ENCODE measurements around the gene TPTE2.

Gene TPTE2

GRCh38 chr13:19586904-19587634, 25.7 kb upstream of the TPTE2 start:
- Histone ChIP-seq H3K27ac (ENCODE audit: low read depth, low read length) (no peak overlapping the region), H3K79me2 (ENCODE audit: control insufficient read depth, insufficient read depth, low read length) (no peaks in the 10 kb centered on the region), H3K4ac (ENCODE audit: low read depth, low read length) (no peak overlapping the region), H3K36me3 (ENCODE audit: control insufficient read depth, insufficient read depth, low read length) (no peaks in the 10 kb centered on the region), H3K27me3 (ENCODE audit: insufficient read depth, low read length, poor library complexity) (no peaks in the 10 kb centered on the region), H4K8ac (ENCODE audit: low read depth, low read length) (no peak overlapping the region), H2BK5ac (ENCODE audit: low read length) (no peak overlapping the region), H2BK120ac (ENCODE audit: low read depth, low read length) (no peak overlapping the region), H2BK15ac (replicated peaks; ENCODE audit: low read depth) (no peak overlapping the region), H3K23ac (ENCODE audit: low read length) (no peak overlapping the region), H3K18ac (ENCODE audit: low read length) (no peak overlapping the region), H3K4me1 (ENCODE audit: control insufficient read depth, low read depth, low read length) (no peaks in the 10 kb centered on the region), H4K5ac (ENCODE audit: low read length) (no peak overlapping the region), H3K4me3 (ENCODE audit: low read length) (no peak overlapping the region), H2AK5ac (ENCODE audit: low read length) (no peak overlapping the region), H3K9ac (ENCODE audit: low read length) (no peak overlapping the region), H3K79me1 (ENCODE audit: low read length) (no peaks in the 10 kb centered on the region), H3K4me2 (ENCODE audit: low read length) (no peak overlapping the region), H3K56ac (ENCODE audit: low read length) (no peak overlapping the region)
- DNase-seq, result peak; percentile 6
- no CpG with 5 or more reads among the region's 17 CpGs for WGBS (ENCODE audit: extremely low coverage, insufficient coverage, low lambda C conversion rate)

DNA sequence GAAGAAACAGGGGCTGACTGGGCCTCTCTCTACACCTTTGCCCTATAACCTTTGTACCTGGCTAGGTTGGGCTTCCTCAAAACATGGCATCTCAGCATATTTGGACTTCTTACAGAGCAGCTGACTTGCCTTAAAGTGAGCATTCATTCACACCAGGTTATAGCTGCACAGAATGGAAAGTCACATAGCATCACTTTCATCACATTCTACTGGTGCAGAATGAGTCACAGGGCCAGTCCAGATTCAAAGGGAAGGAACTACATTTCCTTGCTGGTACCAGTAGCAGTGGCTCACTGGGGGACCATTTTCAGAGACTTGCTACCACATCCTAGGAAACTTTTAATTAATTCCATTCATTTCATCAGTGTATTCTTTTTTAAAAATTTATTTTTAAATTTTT, 20.3 kb upstream of the TPTE2 start:
- Histone ChIP-seq H4K8ac (ENCODE audit: low read depth, low read length) (no peak overlapping the region), H3K18ac (ENCODE audit: low read length) (no peak overlapping the region), H3K23ac (ENCODE audit: low read length) (no peak overlapping the region), H3K4ac (ENCODE audit: low read depth, low read length) (no peak overlapping the region), H3K79me2 (ENCODE audit: control insufficient read depth, insufficient read depth, low read length) (no peaks in the 10 kb centered on the region), H3K4me1 (ENCODE audit: control insufficient read depth, low read depth, low read length) (no peaks in the 10 kb centered on the region), H3K27me3 (ENCODE audit: insufficient read depth, low read length, poor library complexity) (no peaks in the 10 kb centered on the region), H3K79me1 (ENCODE audit: low read length) (no peaks in the 10 kb centered on the region), H2BK120ac (ENCODE audit: low read depth, low read length) (no peak overlapping the region), H2AK5ac (ENCODE audit: low read length) (no peak overlapping the region), H3K4me3 (ENCODE audit: low read length) (no peak overlapping the region), H4K5ac (ENCODE audit: low read length) (no peak overlapping the region), H3K27ac (ENCODE audit: low read depth, low read length) (no peak overlapping the region), H3K56ac (ENCODE audit: low read length) (no peak overlapping the region), H2BK5ac (ENCODE audit: low read length) (no peak overlapping the region), H3K36me3 (ENCODE audit: control insufficient read depth, insufficient read depth, low read length) (no peaks in the 10 kb centered on the region), H3K9ac (ENCODE audit: low read length) (no peak overlapping the region), H3K4me2 (ENCODE audit: low read length) (no peak overlapping the region), H2BK15ac (replicated peaks; ENCODE audit: low read depth) (no peak overlapping the region)
- no peak for DNase-seq

DNA sequence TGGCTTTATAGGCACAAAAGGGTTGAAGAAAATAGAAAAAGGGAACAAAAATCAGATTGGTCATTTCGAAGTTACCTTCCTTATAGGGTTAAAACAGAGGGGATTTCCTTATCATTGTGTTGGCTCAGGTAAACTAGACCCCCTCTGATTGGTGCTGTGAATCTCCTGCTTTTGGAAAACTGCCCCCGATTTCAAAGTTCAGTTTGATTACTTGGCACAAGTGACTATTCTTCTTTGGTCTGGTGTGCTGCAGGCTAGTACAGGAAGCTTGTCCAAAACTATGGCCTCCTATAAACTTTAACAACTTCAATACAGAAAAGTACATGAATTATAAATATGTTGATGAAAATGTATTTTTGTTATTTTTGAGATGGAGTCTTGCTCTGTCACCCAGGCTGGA, 13.9 kb upstream of the TPTE2 start:
- Histone ChIP-seq H4K5ac (ENCODE audit: low read length) (no peak overlapping the region), H3K27ac (ENCODE audit: low read depth, low read length) (no peak overlapping the region), H3K4me3 (ENCODE audit: low read length) (no peak overlapping the region), H4K8ac (ENCODE audit: low read depth, low read length) (no peak overlapping the region), H3K79me2 (ENCODE audit: control insufficient read depth, insufficient read depth, low read length) (no peaks in the 10 kb centered on the region), H2BK5ac (ENCODE audit: low read length) (no peak overlapping the region), H3K18ac (ENCODE audit: low read length) (no peak overlapping the region), H2BK15ac (replicated peaks; ENCODE audit: low read depth) (no peak overlapping the region), H3K79me1 (ENCODE audit: low read length) (no peaks in the 10 kb centered on the region), H3K9ac (ENCODE audit: low read length) (no peak overlapping the region), H2AK5ac (ENCODE audit: low read length) (no peak overlapping the region), H3K4me2 (ENCODE audit: low read length) (no peak overlapping the region), H3K4me1 (ENCODE audit: control insufficient read depth, low read depth, low read length) (no peaks in the 10 kb centered on the region), H3K23ac (ENCODE audit: low read length) (no peak overlapping the region), H3K4ac (ENCODE audit: low read depth, low read length) (no peak overlapping the region), H2BK120ac (ENCODE audit: low read depth, low read length) (no peak overlapping the region), H3K27me3 (ENCODE audit: insufficient read depth, low read length, poor library complexity) (no peaks in the 10 kb centered on the region), H3K56ac (ENCODE audit: low read length) (no peak overlapping the region), H3K36me3 (ENCODE audit: control insufficient read depth, insufficient read depth, low read length) (no peaks in the 10 kb centered on the region)
- no CpG with 5 or more reads among the region's 2 CpGs for WGBS (ENCODE audit: extremely low coverage, insufficient coverage, low lambda C conversion rate)
- no peak for DNase-seq

- Histone ChIP-seq H2BK5ac (ENCODE audit: low read length) (no peak overlapping the region), H3K79me2 (ENCODE audit: control insufficient read depth, insufficient read depth, low read length) (no peaks in the 10 kb centered on the region), H3K36me3 (ENCODE audit: control insufficient read depth, insufficient read depth, low read length) (no peaks in the 10 kb centered on the region), H2AK5ac (ENCODE audit: low read length) (no peak overlapping the region), H3K4me1 (ENCODE audit: control insufficient read depth, low read depth, low read length) (no peaks in the 10 kb centered on the region), H3K9ac (ENCODE audit: low read length) (no peak overlapping the region), H4K8ac (ENCODE audit: low read depth, low read length) (no peak overlapping the region), H3K56ac (ENCODE audit: low read length) (no peak overlapping the region), H3K27ac (ENCODE audit: low read depth, low read length) (no peak overlapping the region), H2BK120ac (ENCODE audit: low read depth, low read length) (no peak overlapping the region), H4K5ac (ENCODE audit: low read length) (no peak overlapping the region), H3K4me3 (ENCODE audit: low read length) (no peak overlapping the region), H3K18ac (ENCODE audit: low read length) (no peak overlapping the region), H3K79me1 (ENCODE audit: low read length) (no peaks in the 10 kb centered on the region), H3K23ac (ENCODE audit: low read length) (no peak overlapping the region), H2BK15ac (replicated peaks; ENCODE audit: low read depth) (no peak overlapping the region), H3K4ac (ENCODE audit: low read depth, low read length) (no peak overlapping the region), H3K27me3 (ENCODE audit: insufficient read depth, low read length, poor library complexity) (no peaks in the 10 kb centered on the region), H3K4me2 (ENCODE audit: low read length) (no peak overlapping the region)
- no CpG with 5 or more reads among the region's 9 CpGs for WGBS (ENCODE audit: extremely low coverage, insufficient coverage, low lambda C conversion rate)
- DNase-seq, result no peak
These were observed 11.9 kb upstream of the TPTE2 start for GRCh38 chr13:19573120-19573716.

- Histone ChIP-seq H3K4ac (ENCODE audit: low read depth, low read length) (no peak overlapping the region), H3K36me3 (ENCODE audit: control insufficient read depth, insufficient read depth, low read length) (no peaks in the 10 kb centered on the region), H3K18ac (ENCODE audit: low read length) (no peak overlapping the region), H2AK5ac (ENCODE audit: low read length) (no peak overlapping the region), H4K8ac (ENCODE audit: low read depth, low read length) (no peak overlapping the region), H2BK5ac (ENCODE audit: low read length) (no peak overlapping the region), H2BK15ac (replicated peaks; ENCODE audit: low read depth) (no peak overlapping the region), H3K23ac (ENCODE audit: low read length) (no peak overlapping the region), H3K4me2 (ENCODE audit: low read length) (no peak overlapping the region), H3K56ac (ENCODE audit: low read length) (no peak overlapping the region), H3K4me1 (ENCODE audit: control insufficient read depth, low read depth, low read length) (no peaks in the 10 kb centered on the region), H4K5ac (ENCODE audit: low read length) (no peak overlapping the region), H3K4me3 (ENCODE audit: low read length) (no peak overlapping the region), H2BK120ac (ENCODE audit: low read depth, low read length) (no peak overlapping the region), H3K79me2 (ENCODE audit: control insufficient read depth, insufficient read depth, low read length) (no peaks in the 10 kb centered on the region), H3K9ac (ENCODE audit: low read length) (no peak overlapping the region), H3K27ac (ENCODE audit: low read depth, low read length) (no peak overlapping the region), H3K79me1 (ENCODE audit: low read length) (no peaks in the 10 kb centered on the region), H3K27me3 (ENCODE audit: insufficient read depth, low read length, poor library complexity) (no peaks in the 10 kb centered on the region)
- no CpG with 5 or more reads among the region's 4 CpGs for WGBS (ENCODE audit: extremely low coverage, insufficient coverage, low lambda C conversion rate)
- DNase-seq, result no peak
These were observed 10.9 kb upstream of the TPTE2 start for GRCh38 chr13:19572280-19572679.

All from mesendoderm (in vitro differentiated cells).